HAP-1 (cell line): Measurements from ENCODE around the gene ASPA.

Source experiments
- DNase-seq, 2 experiments: peaks; one replicate each; pipeline ENCODE4 v3.0.0-alpha.2; 2016 to 2020; ENCODE audit warnings: low spot score in 2 of 2
- H3K27me3 ChIP-seq: fragments of 250-450 bp; sonication (Bioruptor Pico); 2 replicates; pipeline ENCODE4 v1.5.1; 2020; ENCODE audit warnings: low read depth, mild to moderate bottlenecking, moderate library complexity
- H3K36me3 ChIP-seq: fragments of 250-450 bp; sonication (Bioruptor Pico); replicated peaks from 2 replicates; pipeline ENCODE4 v1.5.1; 2020; ENCODE audit warnings: mild to moderate bottlenecking
- H3K4me1 ChIP-seq: fragments of 250-450 bp; sonication (Bioruptor Pico); 2 replicates; pipeline ENCODE4 v1.5.1; 2020; ENCODE audit warnings: mild to moderate bottlenecking
- H3K4me3 ChIP-seq: fragments of 250-450 bp; sonication (Bioruptor Pico); 2 replicates; pipeline ENCODE4 v1.5.1; 2020; ENCODE audit warnings: mild to moderate bottlenecking, moderate library complexity
- H3K9me3 ChIP-seq: fragments of 250-450 bp; sonication (Bioruptor Pico); 2 replicates; pipeline ENCODE4 v1.5.1; 2020; ENCODE audit warnings: mild to moderate bottlenecking, moderate library complexity
- in situ Hi-C: fragments of 300-500 bp; cut with MboI; formaldehyde crosslinking; loops from 3 replicates; pipeline ENCODE4 v1.14.3; 2020; ENCODE audit warnings: low sequenced_read_pairs, inconsistent platforms, mixed read lengths

ASPA gene

GRCh38 chr17:3549610-3550162 lies 73.9 kb downstream of the ASPA start:
- Histone ChIP-seq H3K9me3 (no peaks in the 10 kb centered on the region), H3K4me3 (no peak overlapping the region), H3K27me3 (no peaks in the 10 kb centered on the region), H3K4me1 (no peaks in the 10 kb centered on the region), H3K36me3 (no peaks in the 10 kb centered on the region)
- DNase-seq, result no peak
- in situ Hi-C loops, result no loop called here

GRCh38 chr17:3551189-3551588 lies 75.4 kb downstream of the ASPA start:
- H3K27me3 ChIP-seq, result no peaks in the 10 kb centered on the region
- no peaks in the 10 kb centered on the region for H3K9me3 ChIP-seq
- H3K4me1 ChIP-seq, result no peaks in the 10 kb centered on the region
- no peak for DNase-seq
- in situ Hi-C loops, result no loop called here
- no peaks in the 10 kb centered on the region for H3K36me3 ChIP-seq
- no peak overlapping the region for H3K4me3 ChIP-seq

GRCh38 chr17:3552916-3553315 lies 77.1 kb downstream of the ASPA start:
- H3K36me3 ChIP-seq, result no peaks in the 10 kb centered on the region
- H3K27me3 ChIP-seq, result no peaks in the 10 kb centered on the region
- no peaks in the 10 kb centered on the region for H3K9me3 ChIP-seq
- H3K4me1 ChIP-seq, result no peaks in the 10 kb centered on the region
- no peak for DNase-seq
- H3K4me3 ChIP-seq, result no peak overlapping the region
- in situ Hi-C loops, result no loop called here
